Fibroblast of skin of right quadriceps (primary cell): Measurements from ENCODE around the gene BICDL2.
"Not testable (repeated sequence)": the region's sequence is repeated elsewhere in the genome, so short reads cannot be mapped to it uniquely, and the experiment has no call there.

Experiments
- DNase-seq: peaks from one replicate; pipeline ENCODE4 v3.0.0-alpha.2; 2013

Gene BICDL2, protein sequence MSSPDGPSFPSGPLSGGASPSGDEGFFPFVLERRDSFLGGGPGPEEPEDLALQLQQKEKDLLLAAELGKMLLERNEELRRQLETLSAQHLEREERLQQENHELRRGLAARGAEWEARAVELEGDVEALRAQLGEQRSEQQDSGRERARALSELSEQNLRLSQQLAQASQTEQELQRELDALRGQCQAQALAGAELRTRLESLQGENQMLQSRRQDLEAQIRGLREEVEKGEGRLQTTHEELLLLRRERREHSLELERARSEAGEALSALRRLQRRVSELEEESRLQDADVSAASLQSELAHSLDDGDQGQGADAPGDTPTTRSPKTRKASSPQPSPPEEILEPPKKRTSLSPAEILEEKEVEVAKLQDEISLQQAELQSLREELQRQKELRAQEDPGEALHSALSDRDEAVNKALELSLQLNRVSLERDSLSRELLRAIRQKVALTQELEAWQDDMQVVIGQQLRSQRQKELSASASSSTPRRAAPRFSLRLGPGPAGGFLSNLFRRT

GRCh38 chr16:3036726-3037315, at the start of gene BICDL2:
Gene BICDL2 (minus strand): TSS chr16:3036944. CDS start chr16:3035496, 1,448 bp downstream.
- no peak for DNase-seq

GRCh38 chr16:3085868-3086595, 49.3 kb upstream of the BICDL2 start:
- DNase-seq: no peak

- DNase-seq: no peak
Measured at GRCh38 chr16:3084969-3085670, 48.4 kb upstream of the BICDL2 start.

- no peak for DNase-seq
Measured at GRCh38 chr16:3084491-3084890, 47.7 kb upstream of the BICDL2 start.

GRCh38 chr16:3083408-3083807, 46.7 kb upstream of the BICDL2 start:
- not testable (repeated sequence) for DNase-seq

GRCh38 chr16:3081957-3082356, 45.2 kb upstream of the BICDL2 start:
- not testable (repeated sequence) for DNase-seq

DNA sequence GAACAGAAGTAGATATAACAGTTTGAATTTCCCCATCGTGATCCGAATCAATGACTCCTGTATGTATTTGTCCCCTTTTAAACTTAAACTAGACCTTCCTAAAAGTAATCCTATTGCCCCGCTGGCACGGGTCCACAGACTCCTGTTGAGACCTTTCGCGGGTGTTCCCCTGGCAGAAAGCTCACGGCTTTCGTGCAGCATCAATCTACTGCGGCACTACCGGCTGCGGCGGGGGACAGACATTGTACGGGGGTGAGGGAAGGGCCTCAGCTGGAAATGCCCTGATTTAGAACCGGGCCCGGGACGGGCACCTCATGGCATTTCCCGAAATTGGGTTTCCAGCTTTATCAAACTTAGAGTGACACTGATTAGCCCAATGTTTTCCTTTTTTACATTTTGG, 43.3 kb upstream of the BICDL2 start:
- DNase-seq: no peak

DNA sequence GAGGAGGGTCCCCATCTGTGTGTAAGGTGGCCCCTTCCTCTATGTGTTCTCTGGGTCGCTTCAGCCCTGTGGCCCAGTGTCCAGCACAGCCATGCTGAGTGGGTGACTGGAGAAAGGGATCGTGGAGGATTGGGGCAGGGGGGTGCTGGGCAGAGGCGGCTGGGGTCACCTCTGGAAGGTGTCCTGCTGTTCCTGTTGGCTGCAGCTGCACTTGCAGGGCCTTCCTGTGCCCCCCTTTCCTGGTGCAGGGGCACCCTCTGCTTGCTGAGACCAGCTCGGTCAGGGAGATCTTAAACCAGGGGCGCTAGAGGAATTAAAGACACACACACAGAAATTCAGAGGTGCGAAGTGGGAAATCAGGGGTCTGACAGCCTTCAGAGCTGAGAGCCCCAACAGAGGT, 39.8 kb upstream of the BICDL2 start:
- no peak for DNase-seq

DNA sequence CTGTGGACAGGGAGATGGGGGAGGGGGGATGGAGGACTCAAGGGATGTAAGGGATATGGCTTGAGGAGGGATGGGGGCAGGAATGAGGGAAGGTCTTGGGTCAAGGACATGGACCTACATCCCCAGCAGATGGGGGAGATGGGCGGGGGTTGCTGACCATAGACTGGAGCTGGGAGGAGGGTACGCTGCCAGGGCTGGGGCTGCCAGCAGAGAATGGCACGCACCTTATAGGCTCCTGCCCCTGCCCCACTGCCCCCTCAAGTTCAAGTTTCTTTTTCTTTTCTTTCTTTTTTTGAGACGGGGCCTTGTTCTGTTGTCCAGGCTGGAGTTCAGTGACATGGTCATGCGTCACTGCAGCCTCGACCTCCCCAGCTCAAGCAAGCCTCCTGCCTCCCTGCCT, 39.2 kb upstream of the BICDL2 start:
- DNase-seq: not testable (repeated sequence)

DNA sequence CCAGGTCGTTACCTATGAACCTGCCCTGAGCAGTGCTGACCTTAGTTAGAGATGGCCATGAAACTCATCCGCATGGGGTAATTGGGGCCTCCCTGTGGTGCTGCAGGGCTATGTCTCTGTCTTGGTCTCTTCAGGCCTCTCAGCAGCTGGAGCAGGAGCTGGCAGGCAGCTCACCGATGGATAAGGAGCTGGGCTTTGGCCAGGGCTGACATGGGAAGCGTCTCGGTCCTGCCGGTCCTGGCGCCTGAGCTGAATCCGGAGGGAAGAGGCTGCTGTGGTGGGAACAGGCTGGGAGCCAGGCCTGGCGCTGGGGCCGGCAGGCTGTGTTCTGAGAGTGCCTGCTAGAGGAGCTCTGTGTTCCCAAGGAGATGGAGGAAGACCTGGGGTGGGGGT, 38.8 kb upstream of the BICDL2 start:
- no peak for DNase-seq

DNA sequence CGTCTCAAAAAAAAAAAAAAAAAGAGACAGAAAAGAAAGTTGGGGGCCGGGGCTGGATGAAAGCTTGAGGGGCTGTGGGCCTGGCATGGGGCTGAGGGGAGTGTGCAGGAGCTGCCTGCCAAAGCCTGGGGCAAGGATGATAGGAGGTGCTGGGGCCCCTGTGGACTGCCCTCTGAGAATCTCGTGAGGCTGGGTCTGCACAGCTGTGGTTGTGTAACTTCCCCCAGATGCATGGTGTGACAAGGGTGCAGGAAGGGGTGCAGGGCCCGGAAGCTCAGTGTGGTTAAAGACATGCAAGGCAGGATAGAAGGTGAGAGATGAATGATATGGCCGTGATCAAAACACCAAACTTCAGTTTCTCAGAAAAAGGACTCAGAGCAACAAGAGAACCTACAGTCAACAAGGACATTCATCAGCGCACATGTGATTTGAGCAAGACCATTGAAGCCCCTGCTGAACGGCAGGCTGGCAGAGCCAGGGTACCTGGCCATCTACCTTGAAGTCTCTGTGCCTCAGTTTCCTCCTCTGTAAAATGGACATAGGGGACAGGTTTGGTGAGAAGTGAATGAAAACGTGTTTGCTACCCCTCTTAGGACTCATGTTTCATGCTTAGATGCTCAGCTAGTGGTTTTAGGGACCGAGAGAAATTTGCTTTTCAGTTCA, 38.2 kb upstream of the BICDL2 start:
- no peak for DNase-seq

DNA sequence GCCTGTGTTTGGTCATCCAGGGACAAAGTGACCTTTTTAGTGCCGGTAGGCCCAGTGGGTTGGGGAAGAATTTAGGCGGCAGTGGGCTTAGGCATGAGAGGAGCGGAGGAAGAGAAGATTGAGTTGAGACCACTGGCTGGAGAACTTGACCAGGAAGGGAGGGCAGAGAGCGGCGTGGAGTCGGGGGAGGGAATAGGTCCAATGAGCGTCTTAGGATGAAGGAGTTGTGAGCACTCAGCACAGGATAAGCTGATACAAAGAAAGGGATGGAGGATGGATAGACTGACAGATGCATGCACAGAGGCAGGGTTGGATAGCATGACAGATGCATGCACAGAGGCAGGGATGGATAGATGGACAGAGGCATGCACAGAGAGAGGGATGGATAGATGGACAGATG, 36.7 kb upstream of the BICDL2 start:
- no peak for DNase-seq

DNA sequence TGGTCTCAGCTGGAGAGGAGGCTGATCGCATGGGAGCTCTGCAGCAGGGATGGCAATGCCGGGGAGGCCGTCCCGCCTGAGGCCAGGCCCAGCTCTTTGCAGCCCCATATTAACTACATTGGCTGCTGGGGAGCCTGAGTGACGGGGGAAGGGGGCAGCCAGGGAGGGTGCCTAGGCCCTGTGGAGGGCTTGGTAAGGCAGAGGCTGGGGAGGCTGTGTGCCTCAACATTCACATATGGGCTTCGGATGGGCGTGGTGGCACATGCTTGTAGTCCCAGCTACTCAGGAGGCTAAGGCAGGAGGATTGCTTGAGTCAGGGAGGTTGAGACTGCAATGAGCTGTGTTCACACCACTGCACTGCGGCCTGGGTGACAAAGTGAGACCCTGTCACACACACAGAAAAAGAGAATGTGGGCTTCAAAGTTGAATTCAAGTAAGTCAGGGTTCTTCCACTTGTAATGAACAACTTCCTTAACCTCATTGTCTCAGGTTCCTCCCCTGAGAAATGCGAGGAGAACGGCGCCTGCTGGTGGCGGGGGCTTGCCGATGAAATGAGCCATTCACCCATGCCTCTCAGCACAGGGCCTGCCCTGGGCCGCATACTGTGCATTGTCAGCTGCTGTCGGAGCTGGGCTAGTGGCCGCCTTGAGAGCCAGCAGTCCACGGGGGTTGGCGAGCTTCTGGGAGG, 36.0 kb upstream of the BICDL2 start:
- DNase-seq: not testable (repeated sequence)

GRCh38 chr16:3072148-3072547, 35.4 kb upstream of the BICDL2 start:
- not testable (repeated sequence) for DNase-seq

- DNase-seq: no peak
Measured at GRCh38 chr16:3071655-3072054, 34.9 kb upstream of the BICDL2 start.

DNA sequence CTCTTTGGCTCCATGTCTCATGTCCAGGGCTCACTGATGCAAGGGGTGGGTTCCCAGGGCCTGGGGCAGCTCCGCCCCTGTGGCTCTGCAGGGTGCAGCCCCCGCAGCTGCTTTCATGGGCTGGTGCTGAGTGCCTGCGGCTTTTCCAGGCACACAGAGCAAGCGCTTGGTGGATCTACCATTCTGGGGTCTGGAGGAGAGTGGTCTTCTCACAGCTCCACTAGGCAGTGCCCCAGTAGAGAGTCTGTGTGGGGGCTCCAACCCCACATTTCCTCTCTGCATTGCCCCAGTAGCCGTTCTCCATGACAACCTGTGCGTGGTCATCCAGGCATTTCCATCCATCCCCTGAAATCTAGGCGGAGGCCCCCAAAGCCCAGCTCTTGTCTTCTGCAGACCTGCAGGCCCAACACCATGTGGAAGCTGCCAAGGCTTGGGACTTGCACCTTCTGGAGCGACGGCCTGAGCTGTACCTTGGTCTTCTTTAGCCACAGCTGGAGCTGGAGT, 33.9 kb upstream of the BICDL2 start:
- no peak for DNase-seq

DNA sequence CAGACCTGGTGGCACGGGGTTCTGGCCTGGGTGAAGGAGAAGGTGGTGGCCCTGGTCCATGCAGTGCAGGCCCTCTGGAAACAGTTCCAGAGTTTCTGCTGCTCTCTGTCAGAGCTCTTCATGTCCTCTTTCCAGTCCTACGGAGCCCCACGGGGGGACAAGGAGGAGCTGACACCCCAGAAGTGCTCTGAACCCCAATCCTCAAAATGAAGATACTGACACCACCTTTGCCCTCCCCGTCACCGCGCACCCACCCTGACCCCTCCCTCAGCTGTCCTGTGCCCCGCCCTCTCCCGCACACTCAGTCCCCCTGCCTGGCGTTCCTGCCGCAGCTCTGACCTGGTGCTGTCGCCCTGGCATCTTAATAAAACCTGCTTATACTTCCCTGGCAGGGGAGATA, 32.4 kb upstream of the BICDL2 start:
- not testable (repeated sequence) for DNase-seq

DNA sequence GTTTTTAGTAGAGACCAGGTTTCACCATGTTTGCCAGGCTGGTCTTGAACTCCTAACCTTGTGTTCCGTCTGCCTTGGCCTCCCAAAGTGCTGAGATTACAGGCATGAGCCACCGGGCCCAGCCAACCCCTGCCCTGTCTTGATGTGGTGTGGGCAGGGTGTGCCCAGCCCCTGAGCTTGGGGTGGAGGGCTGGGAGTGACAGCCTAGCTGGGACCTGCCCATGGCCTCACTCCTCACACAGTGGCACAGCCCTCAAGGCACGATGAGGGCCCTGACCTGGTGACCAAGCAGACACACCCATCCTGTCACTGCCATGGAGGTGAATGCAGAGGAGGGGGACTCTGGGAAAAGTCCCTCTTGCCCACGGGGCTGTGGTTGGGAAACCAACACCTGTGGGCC, 31.7 kb upstream of the BICDL2 start:
- DNase-seq: no peak

DNA sequence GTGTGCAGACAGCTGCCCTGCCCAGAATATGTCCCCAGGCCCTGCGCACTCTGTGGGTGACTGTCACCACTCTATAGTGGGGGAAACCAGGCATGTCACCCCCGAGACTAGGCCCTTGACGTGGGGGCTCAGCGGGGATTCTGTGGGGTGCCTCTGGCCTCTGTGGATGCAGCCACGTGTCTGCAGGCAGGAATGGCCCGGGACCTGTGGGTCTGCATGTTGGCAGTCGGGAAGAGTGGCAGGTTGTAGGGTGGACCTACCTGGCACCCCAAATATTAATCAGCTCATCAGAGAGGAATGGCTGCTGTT, 29.6 kb upstream of the BICDL2 start:
- no peak for DNase-seq

- DNase-seq: no peak
Measured at GRCh38 chr16:3065742-3066439, 29.1 kb upstream of the BICDL2 start.

DNA sequence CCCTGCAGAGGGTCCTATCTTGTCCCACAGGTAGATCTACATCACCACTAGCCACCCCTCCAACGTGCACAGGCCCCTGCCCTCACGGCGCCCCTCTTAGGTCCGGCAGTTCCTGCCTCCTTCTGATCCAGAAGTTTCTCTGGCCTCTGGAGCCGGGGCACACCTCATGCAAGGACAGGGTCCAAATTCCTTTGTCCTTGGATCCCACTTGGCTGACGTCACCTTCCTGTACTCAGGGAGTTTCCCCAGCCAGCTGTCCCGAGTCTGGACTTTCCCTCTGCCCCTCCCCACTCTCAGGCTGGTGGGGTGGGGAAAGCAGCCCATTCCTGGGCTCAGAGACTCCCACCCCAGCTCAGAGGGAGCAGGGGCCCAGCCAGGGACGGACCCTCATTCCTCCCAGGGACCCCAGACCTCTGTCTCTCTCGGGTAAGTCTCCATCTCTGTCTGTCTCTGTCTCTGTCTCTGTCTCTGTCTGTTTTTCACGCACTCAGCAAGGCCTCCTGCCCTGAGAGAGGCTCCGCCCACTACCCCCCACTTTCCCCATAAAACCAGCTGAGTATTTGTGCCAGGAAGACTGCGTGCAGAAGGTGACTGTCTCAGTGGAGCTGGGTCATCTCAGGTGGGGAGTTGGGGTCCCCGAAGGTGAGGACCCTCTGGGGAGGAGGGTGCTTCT, 28.5 kb upstream of the BICDL2 start, which contains the start of gene IL32:
TSS of gene IL32 (plus strand) at position 572 of the 673 bp plus-strand sequence. CDS start 172 bp downstream, outside the sequence.
- peak; percentile 62 for DNase-seq
